Right kidney (tissue), 1 donor: ENCODE results near the gene TPI1.
"Not testable (repeated sequence)": the region's sequence is repeated elsewhere in the genome, so short reads cannot be mapped to it uniquely, and the experiment has no call there.

Source experiments
- DNase-seq: peaks from one replicate; pipeline ENCODE4 v3.0.0-alpha.2; 2016

TPI1 gene

DNA sequence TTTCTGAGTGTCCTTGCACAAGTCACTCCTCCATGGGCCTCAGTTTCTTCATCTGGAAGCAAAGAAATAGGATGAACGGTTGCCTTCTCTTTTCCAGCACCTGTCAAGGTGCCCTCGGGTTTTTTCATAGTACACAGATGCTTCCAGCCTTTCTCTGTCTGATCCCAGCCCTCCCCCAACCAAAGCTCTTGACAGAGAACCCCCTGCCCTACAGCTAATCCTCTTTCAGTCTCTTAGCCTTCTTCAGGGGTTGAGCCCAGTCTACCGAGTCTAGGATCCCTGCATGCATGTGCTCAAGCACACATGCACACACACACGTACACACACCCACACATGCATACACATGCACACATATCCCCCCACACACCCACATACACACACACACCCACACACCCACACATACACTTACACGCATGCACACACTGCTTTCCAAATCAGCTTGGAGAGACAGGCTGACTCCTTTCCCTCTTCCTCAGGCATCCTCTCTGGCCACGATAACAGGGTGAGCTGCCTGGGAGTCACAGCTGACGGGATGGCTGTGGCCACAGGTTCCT is 20.9 kb upstream of the TPI1 start:
- DNase-seq: no peak

DNA sequence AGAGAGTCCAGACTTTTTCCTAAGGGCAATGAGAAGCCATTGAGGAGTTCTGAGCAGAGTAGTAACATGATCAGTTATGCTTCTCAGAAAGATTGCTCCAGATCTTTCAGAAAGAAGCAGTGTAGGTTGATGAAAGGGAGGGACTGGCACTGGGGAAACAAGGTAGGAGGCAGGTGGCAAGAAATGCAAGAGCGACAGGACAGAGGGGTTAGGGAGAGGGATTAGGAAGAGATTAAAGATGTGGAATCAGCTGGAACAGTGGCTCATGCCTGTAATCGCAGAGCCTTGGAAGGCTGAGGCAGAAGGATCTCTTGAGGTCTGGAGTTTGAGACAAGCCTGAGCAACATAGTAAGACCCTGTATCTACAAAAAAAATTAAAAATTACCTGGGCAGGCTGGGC is 19.7 kb upstream of the TPI1 start:
- no peak for DNase-seq

DNA sequence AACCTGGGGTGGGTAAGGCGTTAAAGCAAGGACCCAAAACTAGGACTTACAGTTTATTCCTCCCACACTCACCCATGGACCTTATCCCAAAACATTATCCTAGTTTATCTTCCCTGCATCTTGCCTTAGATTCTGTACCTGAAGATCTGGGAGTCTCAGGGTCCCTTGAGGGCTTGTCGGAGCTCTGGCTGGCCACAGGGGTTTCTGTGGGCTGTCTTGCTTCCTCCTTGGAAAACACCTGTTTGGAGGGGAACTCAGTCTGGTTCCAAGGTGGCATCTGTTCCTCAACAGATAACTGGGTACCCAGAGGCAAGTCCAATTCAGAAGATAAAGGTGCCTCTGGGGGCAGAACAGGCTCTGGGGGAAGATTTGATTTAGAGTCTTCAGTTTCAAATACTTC is 17.9 kb upstream of the TPI1 start:
- no peak for DNase-seq

DNA sequence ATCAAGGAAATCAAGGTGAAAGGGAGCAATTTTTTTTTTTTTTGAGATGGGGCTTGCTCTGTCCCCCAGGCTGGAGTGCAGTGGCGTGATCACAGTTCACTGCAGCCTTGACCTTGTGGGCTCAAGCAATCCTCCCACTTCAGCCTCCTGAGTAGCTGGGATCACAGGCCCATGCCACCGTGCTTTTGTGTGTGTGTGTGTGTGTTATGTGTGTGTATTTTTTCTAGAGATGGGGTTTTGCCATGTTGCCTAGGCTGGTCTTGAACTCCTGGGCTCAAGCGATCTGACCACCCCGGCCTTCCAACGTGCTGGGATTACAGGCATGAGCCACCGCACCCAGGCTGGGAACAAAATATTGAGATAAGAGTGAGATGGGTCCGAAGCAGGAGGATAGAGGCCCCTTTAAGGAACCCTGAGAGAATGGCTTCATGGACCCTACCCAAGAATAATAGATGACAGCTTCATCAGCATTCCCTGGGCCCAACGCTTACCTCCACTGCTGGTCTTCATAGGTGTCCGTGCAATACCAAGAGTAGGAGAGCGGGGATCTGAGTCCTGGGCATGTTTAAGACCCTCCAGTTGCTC is 17.3 kb upstream of the TPI1 start:
- DNase-seq: no peak

DNA sequence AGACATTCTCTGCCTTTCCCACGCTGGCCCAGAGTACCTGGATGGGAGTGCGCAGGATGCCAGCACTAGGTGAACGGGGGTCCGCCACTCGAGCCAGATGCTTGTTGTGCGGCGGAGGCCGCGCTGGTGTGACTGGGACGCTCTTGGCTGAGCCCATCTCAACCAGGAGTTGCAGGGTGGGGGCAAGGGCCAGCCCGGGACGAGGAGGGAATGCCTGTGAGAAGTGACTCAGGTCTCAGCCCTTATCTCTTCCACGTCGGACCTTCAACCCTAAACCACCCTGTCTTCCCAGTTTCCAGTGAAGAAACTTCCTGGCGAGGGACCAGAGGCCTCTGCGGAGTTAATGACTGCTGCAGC is 16.6 kb upstream of the TPI1 start:
- no peak for DNase-seq

DNA sequence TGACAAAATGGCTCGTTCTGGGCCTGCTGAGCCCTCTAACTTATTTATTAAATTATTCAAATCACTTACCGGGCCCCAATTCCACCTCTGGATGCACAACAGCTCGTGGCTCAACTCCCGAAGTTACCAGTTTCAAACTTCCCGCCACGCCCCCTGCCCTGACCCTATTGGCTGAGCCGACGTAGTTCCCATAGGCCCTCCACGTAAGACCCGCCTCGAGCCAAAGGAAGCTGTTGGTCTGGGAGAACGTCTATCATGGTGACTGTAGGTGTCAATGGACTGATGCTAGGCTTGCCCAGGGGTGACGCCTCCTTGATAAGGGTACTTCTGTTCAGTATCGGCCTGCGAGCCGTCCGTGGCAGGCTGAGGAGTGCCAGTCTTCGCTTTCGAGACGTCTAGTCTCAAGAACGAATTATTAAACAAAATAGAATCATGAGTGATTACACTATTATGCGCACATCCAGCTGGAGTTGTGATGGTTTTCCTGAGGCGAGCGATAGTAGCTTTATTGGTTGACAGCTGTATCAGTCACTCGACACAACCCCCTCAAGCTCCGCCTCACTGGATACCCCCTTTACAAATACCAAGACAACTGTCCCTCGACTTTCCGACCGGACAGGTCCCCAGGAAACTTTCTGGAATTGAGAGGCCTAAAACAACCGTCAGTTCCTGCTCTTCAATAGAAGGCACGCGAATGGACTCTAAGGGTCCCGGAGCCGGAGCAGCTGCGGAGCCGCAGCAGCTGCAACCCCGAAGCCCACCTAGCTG is 16.0 kb upstream of the TPI1 start, which contains the start of gene CDCA3:
Gene CDCA3, minus strand, starts transcription at position 134 of the 768 bp plus-strand sequence. CDS start 334 bp downstream, outside the sequence.
- DNase-seq: peak; percentile 92

DNA sequence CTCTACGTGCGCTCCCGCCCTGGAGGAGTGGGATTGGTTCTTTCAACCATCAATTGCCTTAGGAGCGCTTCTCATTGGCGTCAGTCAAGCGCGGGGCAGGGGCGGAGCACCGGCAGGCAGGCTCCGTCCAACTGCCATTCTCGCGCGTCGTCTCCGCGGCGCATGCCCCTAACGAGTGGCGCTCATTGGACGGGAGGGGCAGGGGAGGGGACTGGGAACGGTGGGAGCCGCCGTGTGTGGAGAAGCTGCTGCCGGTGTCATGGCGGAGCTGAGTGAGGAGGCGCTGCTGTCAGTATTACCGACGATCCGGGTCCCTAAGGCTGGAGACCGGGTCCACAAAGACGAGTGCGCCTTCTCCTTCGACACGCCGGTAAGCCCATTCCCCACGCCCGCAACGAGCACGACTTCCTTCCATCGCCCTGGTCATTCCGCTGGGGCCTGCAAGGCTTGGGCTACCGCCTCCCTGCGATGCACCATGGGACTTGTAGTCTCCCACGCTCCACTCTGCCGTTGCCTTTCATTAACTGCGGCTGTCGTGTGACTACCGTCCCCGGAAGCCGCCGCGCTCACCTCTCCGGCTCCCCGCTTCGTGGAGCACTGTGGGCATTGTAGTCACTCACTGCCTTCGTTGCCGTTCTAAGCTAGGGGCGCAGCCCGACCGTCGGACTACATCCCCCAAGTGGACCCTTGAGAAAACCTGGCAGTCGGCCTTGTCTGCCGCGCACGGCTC is 15.2 kb upstream of the TPI1 start, which contains the start of gene USP5:
Gene USP5, plus strand, starts transcription at position 230 of the 730 bp plus-strand sequence. Its CDS starts 30 bp downstream, at position 260.
- peak; percentile 100 for DNase-seq

DNA sequence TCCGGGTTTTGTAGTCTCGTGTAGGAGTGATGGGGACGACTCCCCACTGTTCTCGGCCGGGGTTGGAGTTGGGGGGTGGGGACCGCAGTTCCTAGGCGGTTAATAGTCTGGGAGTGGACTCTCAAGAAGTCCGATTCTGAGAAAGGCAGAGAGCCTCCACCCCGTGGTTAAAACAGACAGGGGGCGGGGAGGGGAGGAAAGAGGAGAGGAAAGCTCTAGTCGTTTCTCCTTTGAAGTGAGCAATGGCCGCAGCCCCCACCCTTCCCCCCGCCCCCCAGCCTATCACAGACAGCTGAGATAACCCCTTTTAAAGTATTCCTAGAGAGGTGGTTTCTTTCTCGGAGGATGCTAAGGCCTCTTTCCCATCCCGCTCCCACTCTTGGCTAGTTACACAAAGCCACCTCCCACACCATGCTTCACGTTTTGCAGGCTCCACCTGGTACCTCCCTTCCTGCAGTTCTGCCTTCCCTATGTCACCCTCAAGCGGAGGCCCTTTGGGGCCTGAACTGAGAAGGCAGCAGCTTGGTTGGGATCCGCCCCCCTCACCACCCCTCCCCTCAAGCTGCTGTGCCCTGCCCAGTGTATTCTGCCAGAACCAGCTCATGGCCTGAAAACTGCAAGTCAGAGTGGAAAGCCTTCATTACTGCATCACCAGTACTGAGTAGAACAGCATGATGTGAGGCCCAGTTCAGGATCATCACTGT is 14.5 kb upstream of the TPI1 start:
- no peak for DNase-seq

DNA sequence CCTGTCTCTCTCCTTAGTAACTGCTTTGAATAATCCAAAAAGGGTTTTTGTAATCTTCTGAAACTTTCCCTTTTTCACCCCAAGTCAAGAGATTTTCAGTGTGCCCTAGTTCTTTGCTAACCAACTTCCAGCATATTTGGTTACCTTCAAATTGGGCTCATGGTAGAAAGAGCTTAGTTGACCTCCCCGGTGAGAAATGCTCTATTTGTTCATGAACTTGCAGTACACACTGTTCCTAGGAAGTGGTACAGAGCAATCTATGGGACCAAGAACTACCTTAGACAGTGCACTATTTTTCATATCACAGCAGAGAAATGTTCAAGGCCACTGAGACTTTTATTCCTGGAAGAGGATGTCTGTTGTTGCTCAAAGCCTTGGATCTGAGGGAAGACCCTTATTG is 13.7 kb upstream of the TPI1 start:
- DNase-seq: no peak

DNA sequence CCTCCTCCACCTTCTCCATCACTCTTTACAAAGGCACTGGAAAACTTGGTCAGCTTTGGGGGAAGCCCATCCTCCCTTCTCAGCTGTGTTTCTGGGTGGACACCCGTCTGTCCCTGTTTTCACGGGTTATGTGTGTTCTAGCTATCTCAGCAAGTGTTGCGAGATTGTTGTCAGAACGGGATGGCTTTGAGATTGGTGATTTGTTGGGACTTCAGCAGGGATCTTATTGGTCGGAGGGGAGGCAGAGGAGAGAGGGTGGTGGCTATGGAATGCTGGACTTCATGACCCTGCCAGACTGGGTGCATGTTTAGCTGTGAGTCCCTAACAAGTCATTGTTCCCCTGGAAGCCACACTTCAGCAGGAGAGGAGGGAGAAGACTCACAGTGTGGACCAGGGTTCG is 13.3 kb upstream of the TPI1 start:
- no peak for DNase-seq

DNA sequence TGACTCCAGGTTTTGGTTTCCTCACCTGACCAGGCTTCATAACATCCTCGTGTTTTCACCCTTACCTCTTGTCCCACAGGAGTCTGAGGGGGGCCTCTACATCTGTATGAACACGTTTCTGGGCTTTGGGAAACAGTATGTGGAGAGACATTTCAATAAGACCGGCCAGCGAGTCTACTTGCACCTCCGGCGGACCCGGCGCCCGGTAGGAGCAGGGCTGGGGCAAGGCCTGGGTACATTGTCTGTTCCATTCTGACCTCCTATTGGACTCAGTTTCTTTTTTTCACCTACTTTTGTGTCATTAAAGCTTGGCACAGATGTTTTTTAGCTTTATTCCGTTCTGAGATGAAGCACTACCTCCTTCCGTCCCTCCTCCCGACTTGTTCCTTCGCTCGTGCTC is 12.0 kb upstream of the TPI1 start:
- no peak for DNase-seq

DNA sequence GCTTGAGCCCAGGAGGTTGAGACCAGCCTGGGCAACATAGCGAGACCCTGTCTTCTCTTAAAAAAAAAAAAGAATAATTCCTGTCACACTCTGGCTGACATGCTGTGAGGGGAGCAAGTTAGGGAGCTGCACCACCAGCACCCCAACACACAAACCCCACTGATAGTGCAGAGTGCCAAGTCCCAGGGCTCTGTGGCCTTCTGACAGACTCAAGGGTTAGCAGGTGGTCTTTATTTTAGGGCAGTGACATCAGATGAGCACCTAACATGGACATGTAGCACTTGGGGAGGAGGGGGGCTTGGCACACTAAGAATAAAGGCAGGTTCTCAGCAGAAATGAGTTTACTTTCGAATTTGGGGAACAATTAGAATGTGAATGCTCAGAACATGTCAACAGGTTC is 8.5 kb upstream of the TPI1 start:
- DNase-seq: no peak

DNA sequence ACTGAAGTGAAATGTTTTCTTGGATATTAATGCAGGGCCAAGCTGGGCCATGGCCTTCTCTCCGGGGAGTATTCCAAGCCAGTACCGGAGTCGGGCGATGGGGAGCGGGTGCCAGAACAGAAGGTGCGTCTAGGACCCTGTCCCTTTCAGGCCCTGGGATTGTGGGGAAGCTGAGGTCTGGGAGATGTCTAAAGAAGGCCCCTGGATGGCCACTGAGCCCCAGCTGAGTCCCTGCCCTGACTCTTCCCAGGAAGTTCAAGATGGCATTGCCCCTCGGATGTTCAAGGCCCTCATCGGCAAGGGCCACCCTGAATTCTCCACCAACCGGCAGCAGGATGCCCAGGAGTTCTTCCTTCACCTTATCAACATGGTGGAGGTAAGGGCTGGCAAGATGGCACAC is 7.2 kb upstream of the TPI1 start:
- DNase-seq: no peak

DNA sequence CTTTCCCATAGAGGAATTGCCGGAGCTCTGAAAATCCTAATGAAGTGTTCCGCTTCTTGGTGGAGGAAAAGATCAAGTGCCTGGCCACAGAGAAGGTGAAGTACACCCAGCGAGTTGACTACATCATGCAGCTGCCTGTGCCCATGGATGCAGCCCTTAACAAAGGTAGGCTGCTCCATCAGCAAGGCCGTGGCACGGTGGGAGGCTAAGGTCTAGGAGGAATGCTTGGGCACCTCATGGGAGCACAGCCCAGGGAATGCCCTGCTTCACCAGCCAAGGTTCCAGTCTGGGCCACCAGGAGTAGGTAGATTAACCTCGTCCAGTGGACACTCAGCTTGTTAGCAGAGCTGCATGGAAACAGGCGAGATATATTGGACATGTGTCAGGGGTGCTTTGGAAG is 6.4 kb upstream of the TPI1 start:
- DNase-seq: no peak

DNA sequence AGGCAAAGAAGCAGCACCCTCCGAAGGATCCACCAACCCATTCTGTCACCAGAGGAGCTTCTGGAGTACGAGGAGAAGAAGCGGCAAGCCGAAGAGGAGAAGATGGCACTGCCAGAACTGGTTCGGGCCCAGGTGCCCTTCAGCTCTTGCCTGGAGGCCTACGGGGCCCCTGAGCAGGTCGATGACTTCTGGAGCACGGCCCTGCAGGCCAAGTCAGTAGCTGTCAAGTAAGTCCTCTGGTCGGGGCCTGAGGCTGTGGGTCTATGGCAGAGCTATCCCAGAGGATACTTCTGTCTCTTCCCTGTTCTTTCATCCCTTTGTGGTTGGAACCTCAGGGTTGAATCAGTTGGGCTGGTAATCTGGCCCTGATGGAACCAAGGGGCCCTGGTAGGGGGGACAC is 5.9 kb upstream of the TPI1 start:
- DNase-seq: no peak

DNA sequence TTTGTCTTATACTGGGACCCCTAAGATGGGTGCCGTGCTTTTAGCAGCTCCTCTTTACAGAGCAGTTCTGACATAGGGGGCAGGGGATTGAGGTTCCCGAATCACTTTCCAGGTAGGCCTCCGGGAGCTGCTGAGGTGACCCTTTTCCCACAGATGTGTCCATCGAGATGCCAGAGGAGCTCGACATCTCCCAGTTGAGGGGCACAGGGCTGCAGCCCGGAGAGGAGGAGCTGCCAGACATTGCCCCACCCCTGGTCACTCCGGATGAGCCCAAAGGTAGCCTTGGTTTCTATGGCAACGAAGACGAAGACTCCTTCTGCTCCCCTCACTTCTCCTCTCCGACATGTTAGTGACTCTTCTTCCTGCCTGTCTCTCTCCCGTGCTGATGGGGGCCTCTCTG is 4.3 kb upstream of the TPI1 start:
- no peak for DNase-seq

DNA sequence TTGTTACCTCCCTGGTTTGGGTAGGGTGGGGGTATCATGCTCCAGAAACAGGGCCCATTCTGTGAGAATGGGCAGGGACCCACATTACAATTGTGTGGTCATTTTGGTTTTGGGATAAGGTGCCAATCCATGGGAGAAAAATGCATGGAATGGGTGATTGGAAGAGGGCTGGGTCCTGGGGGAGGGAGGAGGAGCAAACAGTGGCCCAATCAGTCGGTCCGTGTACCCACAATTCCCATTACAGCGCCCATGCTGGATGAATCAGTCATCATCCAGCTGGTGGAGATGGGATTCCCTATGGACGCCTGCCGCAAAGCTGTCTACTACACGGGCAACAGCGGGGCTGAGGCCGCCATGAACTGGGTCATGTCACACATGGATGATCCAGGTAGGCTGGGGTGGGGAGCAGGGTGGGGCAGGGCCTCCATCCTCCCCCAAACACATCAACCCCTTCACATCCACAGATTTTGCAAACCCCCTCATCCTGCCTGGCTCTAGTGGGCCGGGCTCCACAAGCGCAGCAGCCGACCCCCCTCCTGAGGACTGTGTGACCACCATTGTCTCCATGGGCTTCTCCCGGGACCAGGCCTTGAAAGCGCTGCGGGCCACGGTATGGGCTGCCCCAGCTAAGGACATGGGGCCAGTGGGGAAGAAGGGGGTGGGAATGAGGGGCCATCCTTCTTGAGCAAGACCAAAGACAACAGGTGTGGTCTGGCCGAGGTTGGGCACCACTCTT is 3.6 kb upstream of the TPI1 start:
- DNase-seq: no peak

DNA sequence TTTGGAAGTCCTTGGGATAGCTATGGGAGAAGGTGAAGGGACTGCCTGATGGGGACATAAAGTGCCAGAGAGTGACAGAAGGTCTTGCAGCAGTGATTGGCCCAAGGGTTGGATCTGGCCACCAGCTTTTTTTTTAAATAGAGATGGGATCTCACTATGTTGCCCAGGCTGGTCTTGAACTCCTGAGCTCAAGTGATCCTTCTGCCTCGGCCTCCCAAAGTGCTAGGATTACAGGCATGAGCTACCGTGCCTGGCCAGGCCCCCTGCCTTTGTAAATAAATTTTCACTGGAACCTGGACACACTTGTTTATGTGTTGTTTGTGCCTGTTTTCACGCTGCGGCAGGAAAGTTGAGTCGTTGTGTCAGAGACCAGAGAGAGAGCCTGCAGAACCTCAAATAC is 2.0 kb upstream of the TPI1 start:
- not testable (repeated sequence) for DNase-seq

DNA sequence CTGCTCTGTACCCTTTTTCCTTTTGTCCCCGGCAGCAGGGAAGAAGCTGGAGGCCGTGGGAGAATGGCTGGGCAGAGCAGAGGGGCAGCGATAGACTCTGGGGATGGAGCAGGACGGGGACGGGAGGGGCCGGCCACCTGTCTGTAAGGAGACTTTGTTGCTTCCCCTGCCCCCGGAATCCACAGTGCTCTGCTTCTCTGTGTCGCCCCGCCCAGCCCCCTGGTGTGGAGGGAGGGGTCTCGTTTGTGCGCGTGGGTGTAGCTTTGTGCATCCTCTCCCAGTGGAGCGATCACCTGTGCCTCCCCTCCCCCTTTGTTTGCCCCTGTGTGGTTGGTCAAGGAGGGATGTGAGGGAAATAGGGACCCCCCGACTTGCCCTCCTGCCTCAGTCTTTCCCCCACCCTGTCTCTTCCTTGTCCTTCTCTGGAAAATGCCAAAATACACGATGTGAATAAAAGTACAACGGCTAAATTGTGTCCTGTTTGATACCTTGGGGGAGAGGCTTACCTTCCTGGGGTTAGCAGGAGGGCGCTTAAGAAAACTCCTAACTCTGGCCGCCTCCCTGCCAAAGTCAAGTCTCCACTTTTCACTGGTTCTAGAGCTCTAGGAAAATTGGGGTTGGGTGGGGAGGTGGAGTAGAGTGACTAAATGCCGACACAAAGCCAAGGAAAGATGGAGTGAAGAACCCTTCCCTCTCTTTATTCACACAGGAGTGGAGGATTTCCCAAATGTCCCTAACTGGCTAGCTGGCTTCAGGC is 990 bp upstream of the TPI1 start:
- no peak for DNase-seq

DNA sequence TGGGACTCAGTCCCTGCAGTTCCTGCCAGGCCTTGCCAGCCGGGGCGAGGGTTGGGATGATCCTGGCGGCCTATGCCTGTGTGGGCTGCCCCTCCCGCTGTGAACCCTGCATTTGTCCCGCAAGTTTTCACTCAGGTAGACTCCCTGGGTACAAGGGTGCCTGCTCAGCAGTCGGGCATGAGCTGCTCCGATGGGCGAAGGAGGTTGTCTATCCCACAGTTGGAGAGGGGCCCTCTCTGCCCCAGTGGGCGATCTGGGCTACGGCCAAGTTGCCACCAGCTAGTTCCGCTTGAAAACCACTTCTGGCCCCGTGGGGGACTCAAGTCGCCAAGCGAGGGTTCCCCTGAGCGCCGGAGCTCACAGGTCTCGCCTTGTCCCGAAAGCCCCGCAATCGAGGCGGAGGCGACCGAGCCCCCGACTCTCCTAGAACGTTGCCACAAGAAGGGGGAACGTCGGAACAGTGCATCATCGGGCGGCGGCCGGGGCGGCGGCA is 365 bp upstream of the TPI1 start:
- DNase-seq: no peak
